ENCODE measurements around the gene OR10Z1. TPM values are rescaled to one million over a fixed set of nuclear protein-coding genes. Genes with fewer than 3 reads are reported as not detected.

Gene OR10Z1
- total RNA-seq, 1 experiment from 2014 or later = not detected

GRCh38 chr1:158649052-158649451 is 44.0 kb downstream of the OR10Z1 start:
- H3K36me3 ChIP-seq (ENCODE audit: control insufficient read depth, insufficient read depth, low read length) = no peaks in the 10 kb centered on the region
- Mint-ChIP-seq H3K27me3 (ENCODE audit: insufficient read depth, unreplicated experiment) (peaks cover 3% of the 10 kb centered on the region), H3K27ac (ENCODE audit: unreplicated experiment) (no peak overlapping the region), H3K36me3 (ENCODE audit: insufficient read depth, unreplicated experiment) (no peaks in the 10 kb centered on the region), H3K4me3 (ENCODE audit: unreplicated experiment) (no peak overlapping the region), H3K4me1 (ENCODE audit: low read depth, unreplicated experiment) (no peaks in the 10 kb centered on the region), H3K9me3 (ENCODE audit: unreplicated experiment) (no peaks in the 10 kb centered on the region)
- H3K27me3 ChIP-seq (replicated peaks; ENCODE audit: control insufficient read depth, insufficient read depth, low read length) = no peaks in the 10 kb centered on the region
- H3K4me3 ChIP-seq (ENCODE audit: low read depth, low read length) = no peak overlapping the region
- no peaks in the 10 kb centered on the region for H3K4me1 ChIP-seq
- H3K9me3 ChIP-seq = no peaks in the 10 kb centered on the region
- POLR2A ChIA-PET = no interaction called here
- BruUV-seq (replicated peaks) = no TSS peak
- intact Hi-C loops (cut with micrococcal nuclease; ENCODE audit: unreplicated experiment) = no loop called here
- CTCF ChIA-PET = no interaction called here
- no peak for DNase-seq
- TF ChIP-seq, protein P1, sequence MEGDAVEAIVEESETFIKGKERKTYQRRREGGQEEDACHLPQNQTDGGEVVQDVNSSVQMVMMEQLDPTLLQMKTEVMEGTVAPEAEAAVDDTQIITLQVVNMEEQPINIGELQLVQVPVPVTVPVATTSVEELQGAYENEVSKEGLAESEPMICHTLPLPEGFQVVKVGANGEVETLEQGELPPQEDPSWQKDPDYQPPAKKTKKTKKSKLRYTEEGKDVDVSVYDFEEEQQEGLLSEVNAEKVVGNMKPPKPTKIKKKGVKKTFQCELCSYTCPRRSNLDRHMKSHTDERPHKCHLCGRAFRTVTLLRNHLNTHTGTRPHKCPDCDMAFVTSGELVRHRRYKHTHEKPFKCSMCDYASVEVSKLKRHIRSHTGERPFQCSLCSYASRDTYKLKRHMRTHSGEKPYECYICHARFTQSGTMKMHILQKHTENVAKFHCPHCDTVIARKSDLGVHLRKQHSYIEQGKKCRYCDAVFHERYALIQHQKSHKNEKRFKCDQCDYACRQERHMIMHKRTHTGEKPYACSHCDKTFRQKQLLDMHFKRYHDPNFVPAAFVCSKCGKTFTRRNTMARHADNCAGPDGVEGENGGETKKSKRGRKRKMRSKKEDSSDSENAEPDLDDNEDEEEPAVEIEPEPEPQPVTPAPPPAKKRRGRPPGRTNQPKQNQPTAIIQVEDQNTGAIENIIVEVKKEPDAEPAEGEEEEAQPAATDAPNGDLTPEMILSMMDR (IDR thresholded peaks at IDR 0.05; ENCODE audit: insufficient read depth in 1 of 2, low read depth in 1 of 2, low read length in 1 of 2, severe bottlenecking in 1 of 2, unreplicated experiment in 1 of 2) = no peak

- intact Hi-C loops (cut with micrococcal nuclease; ENCODE audit: unreplicated experiment) = no loop called here
- no peaks in the 10 kb centered on the region for H3K36me3 Mint-ChIP-seq (ENCODE audit: insufficient read depth, unreplicated experiment)
- H3K4me3 ChIP-seq (ENCODE audit: low read depth, low read length) = no peak overlapping the region
- H3K4me1 Mint-ChIP-seq (ENCODE audit: low read depth, unreplicated experiment) = no peaks in the 10 kb centered on the region
- no peaks in the 10 kb centered on the region for H3K27me3 ChIP-seq (replicated peaks; ENCODE audit: control insufficient read depth, insufficient read depth, low read length)
- peaks cover 10% of the 10 kb centered on the region for H3K27me3 Mint-ChIP-seq (ENCODE audit: insufficient read depth, unreplicated experiment)
- TF ChIP-seq, protein P1 (IDR thresholded peaks at IDR 0.05; ENCODE audit: insufficient read depth in 1 of 2, low read depth in 1 of 2, low read length in 1 of 2, severe bottlenecking in 1 of 2, unreplicated experiment in 1 of 2) = no peak
- no peaks in the 10 kb centered on the region for H3K4me1 ChIP-seq
- no peak overlapping the region for H3K4me3 Mint-ChIP-seq (ENCODE audit: unreplicated experiment)
- H3K9me3 ChIP-seq = no peaks in the 10 kb centered on the region
- POLR2A ChIA-PET = no interaction called here
- H3K27ac Mint-ChIP-seq (ENCODE audit: unreplicated experiment) = no peak overlapping the region
- H3K36me3 ChIP-seq (ENCODE audit: control insufficient read depth, insufficient read depth, low read length) = no peaks in the 10 kb centered on the region
- BruUV-seq (replicated peaks) = no TSS peak
- no peak for DNase-seq
- CTCF ChIA-PET = interaction anchor here (0.6 kb wide), 1 partner anchor 155 kb away, joined by 8 read pairs; no protein-coding TSS in a partner anchor
- no peaks in the 10 kb centered on the region for H3K9me3 Mint-ChIP-seq (ENCODE audit: unreplicated experiment)
Measured at GRCh38 chr1:158652721-158653334, 47.8 kb downstream of the OR10Z1 start.

DNA sequence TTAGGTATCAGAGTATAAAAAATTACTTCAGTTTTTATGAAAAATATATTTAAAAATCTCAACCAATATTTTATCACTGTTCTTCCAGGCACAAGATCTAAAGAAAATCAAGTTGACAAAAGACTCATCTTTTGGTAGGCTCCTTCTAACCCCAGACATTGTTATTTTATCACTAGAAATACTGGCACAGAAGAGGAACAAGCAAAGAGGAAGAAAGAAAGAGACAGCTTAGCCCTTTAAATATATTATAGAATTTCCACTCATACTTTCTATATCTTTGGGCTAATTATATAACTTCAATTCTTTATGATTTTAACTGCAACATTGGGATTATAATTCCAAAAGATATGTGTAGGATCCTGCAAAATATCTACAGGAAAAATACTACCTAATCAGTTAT is 49.0 kb downstream of the OR10Z1 start:
- Mint-ChIP-seq H3K4me3 (ENCODE audit: unreplicated experiment) (no peak overlapping the region), H3K4me1 (ENCODE audit: low read depth, unreplicated experiment) (no peaks in the 10 kb centered on the region), H3K27ac (ENCODE audit: unreplicated experiment) (no peak overlapping the region), H3K9me3 (ENCODE audit: unreplicated experiment) (no peaks in the 10 kb centered on the region), H3K27me3 (ENCODE audit: insufficient read depth, unreplicated experiment) (peaks cover 10% of the 10 kb centered on the region), H3K36me3 (ENCODE audit: insufficient read depth, unreplicated experiment) (no peaks in the 10 kb centered on the region)
- BruUV-seq (replicated peaks) = no TSS peak
- H3K27me3 ChIP-seq (replicated peaks; ENCODE audit: control insufficient read depth, insufficient read depth, low read length) = no peaks in the 10 kb centered on the region
- H3K4me1 ChIP-seq = no peaks in the 10 kb centered on the region
- ChIA-PET POLR2A (no interaction called here), CTCF (no interaction called here)
- H3K9me3 ChIP-seq = no peaks in the 10 kb centered on the region
- no peaks in the 10 kb centered on the region for H3K36me3 ChIP-seq (ENCODE audit: control insufficient read depth, insufficient read depth, low read length)
- TF ChIP-seq, protein P1 (IDR thresholded peaks at IDR 0.05; ENCODE audit: insufficient read depth in 1 of 2, low read depth in 1 of 2, low read length in 1 of 2, severe bottlenecking in 1 of 2, unreplicated experiment in 1 of 2) = no peak
- DNase-seq = no peak
- no peak overlapping the region for H3K4me3 ChIP-seq (ENCODE audit: low read depth, low read length)
- intact Hi-C loops (cut with micrococcal nuclease; ENCODE audit: unreplicated experiment) = no loop called here

Data from Caco-2 (cell line).